ENCODE measurements around the gene ZFP92.

- TF ChIP-seq EZH2 (IDR thresholded peaks at IDR 0.05; ENCODE audit: borderline replicate concordance, low read depth, low read length, severe bottlenecking), result no peak
- no peak for TF ChIP-seq MAX (IDR thresholded peaks at IDR 0.05; ENCODE audit: insufficient read depth, insufficient read length)
- TF ChIP-seq CTCF (IDR thresholded peaks at IDR 0.05; ENCODE audit: extremely low read depth in 1 of 2, insufficient read depth in 1 of 2, low read depth in 1 of 2, low read length in 2 of 2), result no peak
Observed at GRCh38 chrX:153434801-153435200, 23.5 kb downstream of the ZFP92 start.

All from endothelial cell of umbilical vein (primary cell).